IMR-90 (cell line): Measurements from ENCODE around the gene DNASE1L1.

ENCODE experiments used
- CHD1 ChIP-seq: IDR thresholded peaks from 2 replicates; pipeline ENCODE4 v1.6.1; 2012; ENCODE audit warnings: low read depth, low read length, improper control_type of control experiment
- MAFK ChIP-seq: IDR thresholded peaks from 2 replicates; pipeline ENCODE4 v1.6.1; 2012; ENCODE audit warnings: low read depth, low read length, improper control_type of control experiment
- POLR2A ChIP-seq: IDR thresholded peaks from 2 replicates; pipeline ENCODE4 v1.6.1; 2012; ENCODE audit warnings: mild to moderate bottlenecking, low read depth, low read length
- TF ChIP-seq, protein P1 (sequence below): conservative IDR thresholded peaks from 2 replicates; pipeline ENCODE4 v1.5.1; 2012; ENCODE audit warnings: mild to moderate bottlenecking, low read depth, low read length, improper control_type of control experiment

DNA sequence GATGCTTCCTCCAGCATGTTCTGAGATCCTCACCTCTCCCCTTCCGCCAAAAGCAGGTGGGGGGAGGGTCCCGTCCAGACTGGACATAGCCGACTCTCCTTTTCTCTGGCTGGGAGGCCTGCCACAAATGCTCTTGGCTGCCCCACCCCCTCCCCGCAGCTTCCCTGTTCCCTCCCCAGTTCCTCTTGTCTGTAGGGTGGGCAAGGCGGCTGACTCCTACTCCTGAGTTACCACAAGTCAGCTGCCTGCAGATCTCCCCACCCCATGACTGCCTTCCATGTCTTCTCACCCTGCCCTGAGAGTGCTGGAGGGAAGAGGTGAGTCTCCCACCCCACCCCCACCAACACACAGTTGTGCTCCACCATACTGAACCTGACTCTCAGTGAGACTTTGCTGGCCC, 22.3 kb upstream of the DNASE1L1 start:
- TF ChIP-seq CHD1 (no peak), MAFK (no peak), POLR2A (no peak)
- TF ChIP-seq, protein P1, sequence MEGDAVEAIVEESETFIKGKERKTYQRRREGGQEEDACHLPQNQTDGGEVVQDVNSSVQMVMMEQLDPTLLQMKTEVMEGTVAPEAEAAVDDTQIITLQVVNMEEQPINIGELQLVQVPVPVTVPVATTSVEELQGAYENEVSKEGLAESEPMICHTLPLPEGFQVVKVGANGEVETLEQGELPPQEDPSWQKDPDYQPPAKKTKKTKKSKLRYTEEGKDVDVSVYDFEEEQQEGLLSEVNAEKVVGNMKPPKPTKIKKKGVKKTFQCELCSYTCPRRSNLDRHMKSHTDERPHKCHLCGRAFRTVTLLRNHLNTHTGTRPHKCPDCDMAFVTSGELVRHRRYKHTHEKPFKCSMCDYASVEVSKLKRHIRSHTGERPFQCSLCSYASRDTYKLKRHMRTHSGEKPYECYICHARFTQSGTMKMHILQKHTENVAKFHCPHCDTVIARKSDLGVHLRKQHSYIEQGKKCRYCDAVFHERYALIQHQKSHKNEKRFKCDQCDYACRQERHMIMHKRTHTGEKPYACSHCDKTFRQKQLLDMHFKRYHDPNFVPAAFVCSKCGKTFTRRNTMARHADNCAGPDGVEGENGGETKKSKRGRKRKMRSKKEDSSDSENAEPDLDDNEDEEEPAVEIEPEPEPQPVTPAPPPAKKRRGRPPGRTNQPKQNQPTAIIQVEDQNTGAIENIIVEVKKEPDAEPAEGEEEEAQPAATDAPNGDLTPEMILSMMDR, result no peak
